Neural progenitor cell (in vitro differentiated cells): ENCODE results near the gene PC.

Source experiments
- EZH2phosphoT487 ChIP-seq: fragments of 200-600 bp; sonication (generic); IDR thresholded peaks from 2 replicates; pipeline ENCODE4 v1.6.1; 2017; ENCODE audit warnings: antibody characterized with exemption
- TF ChIP-seq, protein P1 (sequence below): fragments of 200-600 bp; sonication (generic); IDR thresholded peaks from 2 replicates; pipeline ENCODE4 v1.5.1; 2017; ENCODE audit warnings: antibody characterized with exemption, mild to moderate bottlenecking

DNA sequence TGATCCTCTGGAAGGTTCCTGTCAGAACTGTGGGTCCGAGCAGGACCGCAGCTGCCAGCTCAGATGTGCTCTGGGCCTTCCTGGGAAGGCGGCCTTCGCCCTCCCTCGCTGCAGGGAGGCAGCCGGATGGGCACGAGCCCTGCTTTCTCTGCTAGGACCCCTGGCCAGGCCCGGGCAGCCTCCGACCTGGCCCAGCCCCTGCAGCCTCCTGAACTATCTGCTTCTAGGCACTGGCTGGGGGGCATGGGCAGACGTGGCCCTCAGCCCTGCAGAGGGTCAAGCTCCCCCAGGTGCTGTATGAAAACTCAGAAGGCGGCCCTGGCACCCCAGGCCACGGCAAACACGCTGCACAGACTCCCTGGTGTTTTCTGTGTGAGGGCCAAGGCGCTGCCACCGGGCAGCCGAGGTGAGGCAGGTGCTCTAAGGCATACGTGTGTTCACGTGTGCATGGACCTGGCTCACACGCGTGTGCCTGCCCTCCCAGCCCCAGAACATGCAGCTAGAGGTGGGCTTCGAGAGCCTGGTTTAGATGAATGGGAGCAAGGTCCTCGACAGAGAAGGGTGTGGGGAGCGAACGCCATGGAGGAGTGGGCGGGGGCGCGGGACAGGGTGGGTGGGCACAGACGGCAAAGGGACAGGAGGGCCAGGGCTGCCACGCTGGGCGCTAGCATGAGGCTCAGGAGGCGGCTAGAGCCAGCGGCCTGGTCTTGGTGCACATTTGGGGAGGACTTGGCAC lies 97.0 kb downstream of the PC start:
- TF ChIP-seq EZH2phosphoT487 = no peak
- TF ChIP-seq, protein P1, sequence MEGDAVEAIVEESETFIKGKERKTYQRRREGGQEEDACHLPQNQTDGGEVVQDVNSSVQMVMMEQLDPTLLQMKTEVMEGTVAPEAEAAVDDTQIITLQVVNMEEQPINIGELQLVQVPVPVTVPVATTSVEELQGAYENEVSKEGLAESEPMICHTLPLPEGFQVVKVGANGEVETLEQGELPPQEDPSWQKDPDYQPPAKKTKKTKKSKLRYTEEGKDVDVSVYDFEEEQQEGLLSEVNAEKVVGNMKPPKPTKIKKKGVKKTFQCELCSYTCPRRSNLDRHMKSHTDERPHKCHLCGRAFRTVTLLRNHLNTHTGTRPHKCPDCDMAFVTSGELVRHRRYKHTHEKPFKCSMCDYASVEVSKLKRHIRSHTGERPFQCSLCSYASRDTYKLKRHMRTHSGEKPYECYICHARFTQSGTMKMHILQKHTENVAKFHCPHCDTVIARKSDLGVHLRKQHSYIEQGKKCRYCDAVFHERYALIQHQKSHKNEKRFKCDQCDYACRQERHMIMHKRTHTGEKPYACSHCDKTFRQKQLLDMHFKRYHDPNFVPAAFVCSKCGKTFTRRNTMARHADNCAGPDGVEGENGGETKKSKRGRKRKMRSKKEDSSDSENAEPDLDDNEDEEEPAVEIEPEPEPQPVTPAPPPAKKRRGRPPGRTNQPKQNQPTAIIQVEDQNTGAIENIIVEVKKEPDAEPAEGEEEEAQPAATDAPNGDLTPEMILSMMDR = no peak
